Measurements from ENCODE around the gene TTLL6. TPM values are rescaled to one million over a fixed set of nuclear protein-coding genes. Genes with fewer than 3 reads are reported as not detected.

The TTLL6 gene
- total RNA-seq, 1 experiment from 2014 or later, result 0.29 TPM

DNA sequence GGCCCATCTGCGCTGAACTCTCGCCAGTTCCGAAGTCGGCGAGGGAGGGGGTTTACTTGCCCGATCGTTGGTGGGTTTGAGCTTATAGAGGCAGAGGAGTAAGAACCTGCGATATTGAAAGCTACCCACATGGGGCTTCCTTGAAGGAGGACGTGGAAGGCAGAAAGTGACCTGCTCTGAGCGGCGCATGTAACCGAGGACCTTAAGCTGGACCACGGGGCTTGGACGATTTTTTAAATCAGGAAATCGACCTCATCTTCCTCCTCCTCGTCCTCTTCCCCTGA lies 92.1 kb downstream of the TTLL6 start:
- ATAC-seq (no peak), DNase-seq (peak; percentile 57)
- peak overlapping the region; percentile 91 for H3K27ac ChIP-seq (ENCODE audit: low read length)
- ChIA-PET CTCF (interaction anchor here (0.6 to 5.0 kb wide), 10 partner anchors 22 to 307 kb away, joined by 3 to 76 read pairs (median 5); no protein-coding TSS in a partner anchor), POLR2A (ENCODE audit: unreplicated experiment) (interaction anchor here (0.6 kb wide), 1 partner anchor 53 kb away, joined by 3 read pairs; no protein-coding TSS in a partner anchor)
- H3K9me3 ChIP-seq (ENCODE audit: low read length), result no peaks in the 10 kb centered on the region
- no peaks in the 10 kb centered on the region for H3K9me2 ChIP-seq (replicated peaks; ENCODE audit: low read length)
- no peaks in the 10 kb centered on the region for H4K20me1 ChIP-seq (ENCODE audit: low read length)
- H3K4me1 ChIP-seq (ENCODE audit: insufficient read depth, low read length), result peaks cover 44% of the 10 kb centered on the region
- peak overlapping the region; percentile 90 for H3K9ac ChIP-seq (ENCODE audit: low read length)
- no peaks in the 10 kb centered on the region for H3K36me3 ChIP-seq (ENCODE audit: low read depth, low read length)
- H3K4me2 ChIP-seq (ENCODE audit: low read length), result peak overlapping the region; percentile 85
- BruUV-seq (replicated peaks), result no TSS peak
- H3K4me3 ChIP-seq (ENCODE audit: low read length), result peak overlapping the region; percentile 90
- no peaks in the 10 kb centered on the region for H3K27me3 ChIP-seq (ENCODE audit: low read length)
- intact Hi-C loops (cut with micrococcal nuclease), result no loop called here
- TF ChIP-seq EZH2 (IDR thresholded peaks at IDR 0.05; ENCODE audit: low read length, unreplicated experiment) (no peak), EZH2phosphoT487 (IDR thresholded peaks at IDR 0.05; ENCODE audit: borderline replicate concordance, low read length) (no peak), CTCF (conservative IDR thresholded peaks at IDR 0.05; ENCODE audit: low read depth, low read length) (no peak)
- peaks cover 92% of the 10 kb centered on the region for H3K79me2 ChIP-seq (ENCODE audit: low read length)
- peaks cover 8% of the 10 kb centered on the region for H3F3A ChIP-seq (ENCODE audit: low read length, unreplicated experiment)
- H2AFZ ChIP-seq (ENCODE audit: low read length), result peak overlapping the region; percentile 43

DNA sequence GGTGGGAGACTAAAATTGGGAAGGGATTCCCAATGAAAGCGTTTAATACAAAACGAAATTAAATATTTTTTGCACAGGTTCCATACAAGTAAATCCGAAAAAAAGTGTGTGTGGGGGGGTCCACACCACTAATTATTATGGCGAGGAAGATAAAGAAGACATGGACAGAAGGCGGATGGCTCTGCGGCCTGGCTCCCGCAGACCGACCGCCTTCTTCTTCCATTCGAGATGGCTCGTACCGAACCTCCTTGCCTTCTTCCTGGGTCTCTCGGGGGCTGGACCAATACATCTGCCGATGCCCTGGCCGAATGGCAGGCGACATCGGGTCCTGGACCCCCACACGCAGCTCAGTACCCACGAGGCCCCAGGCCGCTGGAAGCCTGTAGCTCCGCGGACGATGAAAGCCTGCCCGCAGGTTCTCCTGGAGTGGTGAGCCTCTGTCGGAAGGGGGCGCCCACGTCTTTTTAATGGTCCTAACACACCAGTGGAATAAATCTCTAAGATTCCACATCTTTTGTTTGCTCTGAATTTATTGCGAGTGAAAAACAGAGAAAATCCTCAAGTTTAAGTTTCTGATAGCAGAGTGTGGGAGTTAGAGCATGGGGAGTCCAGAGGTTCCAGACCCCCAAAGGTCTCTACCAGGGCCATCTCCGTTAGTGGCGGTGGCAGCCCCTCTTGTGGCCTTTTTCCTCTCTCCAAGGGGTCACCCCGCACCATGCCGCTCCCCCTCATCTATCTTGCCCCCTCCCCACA lies 92.6 kb downstream of the TTLL6 start:
- Histone ChIP-seq H2AFZ (ENCODE audit: low read length) (peak overlapping the region; percentile 66), H3K9ac (ENCODE audit: low read length) (peak overlapping the region; percentile 90), H3K4me2 (ENCODE audit: low read length) (peak overlapping the region; percentile 85), H3K27ac (ENCODE audit: low read length) (peak overlapping the region; percentile 91), H3K4me3 (ENCODE audit: low read length) (peak overlapping the region; percentile 90), H3K9me3 (ENCODE audit: low read length) (no peaks in the 10 kb centered on the region), H3K79me2 (ENCODE audit: low read length) (peaks cover 92% of the 10 kb centered on the region), H3K27me3 (ENCODE audit: low read length) (no peaks in the 10 kb centered on the region), H3K4me1 (ENCODE audit: insufficient read depth, low read length) (peaks cover 39% of the 10 kb centered on the region), H3F3A (ENCODE audit: low read length, unreplicated experiment) (peaks cover 8% of the 10 kb centered on the region), H3K9me2 (replicated peaks; ENCODE audit: low read length) (no peaks in the 10 kb centered on the region), H3K36me3 (ENCODE audit: low read depth, low read length) (no peaks in the 10 kb centered on the region), H4K20me1 (ENCODE audit: low read length) (no peaks in the 10 kb centered on the region)
- BruUV-seq (replicated peaks), result no TSS peak
- peak; percentile 6 for ATAC-seq
- DNase-seq, result peak; percentile 97
- intact Hi-C loops (cut with micrococcal nuclease), result loop anchor here (1.0 kb wide), 2 partner anchors 22 to 67 kb away; no protein-coding TSS in a partner anchor
- CTCF ChIA-PET, result interaction anchor here (0.5 to 5.0 kb wide), 19 partner anchors 10 to 308 kb away, joined by 3 to 76 read pairs (median 5); partner anchors contain the start of gene TTLL6
- POLR2A ChIA-PET (ENCODE audit: unreplicated experiment), result interaction anchor here (0.5 to 1.3 kb wide), 9 partner anchors 10 to 451 kb away, joined by 3 to 5 read pairs (median 4); no protein-coding TSS in a partner anchor
- TF ChIP-seq EZH2phosphoT487 (IDR thresholded peaks at IDR 0.05; ENCODE audit: borderline replicate concordance, low read length), result no peak
- peak; percentile 96 for TF ChIP-seq CTCF (conservative IDR thresholded peaks at IDR 0.05; ENCODE audit: low read depth, low read length)
